Coronary artery (tissue), 2 donors: ENCODE results near the gene LLGL2.
A peak's percentile ranks its signal among the peaks of the same experiment; 100 is the strongest.
"Not testable (repeated sequence)": the region's sequence is repeated elsewhere in the genome, so short reads cannot be mapped to it uniquely, and the experiment has no call there.

Experiments
- DNase-seq: peaks from one replicate; pipeline ENCODE4 v3.0.0-alpha.2; 2017; ENCODE audit warnings: low spot score
- H3K27ac ChIP-seq, 2 donors: fragments of 200-600 bp; sonication (generic); one replicate each; pipeline ENCODE4 v1.5.1; 2016 to 2019
- H3K4me3 ChIP-seq: fragments of 200-600 bp; sonication (generic); 2 replicates; pipeline ENCODE4 v1.5.1; 2016; ENCODE audit warnings: mild to moderate bottlenecking, moderate library complexity
- CTCF ChIP-seq: fragments of 200-600 bp; sonication (generic); IDR thresholded peaks from one replicate; pipeline ENCODE4 v1.5.1; 2019; ENCODE audit warnings: antibody characterized with exemption

The LLGL2 gene

GRCh38 chr17:75517297-75517865 lies 8.1 kb upstream of the LLGL2 start:
- DNase-seq, result no peak
- Histone ChIP-seq H3K4me3 (peak overlapping the region; percentile 78), H3K27ac (no peak overlapping the region)
- no peak for TF ChIP-seq CTCF

GRCh38 chr17:75518201-75518600 lies 7.3 kb upstream of the LLGL2 start:
- Histone ChIP-seq H3K4me3 (no peak overlapping the region), H3K27ac (no peak overlapping the region)
- TF ChIP-seq CTCF, result no peak
- DNase-seq, result no peak

- TF ChIP-seq CTCF, result no peak
- H3K27ac ChIP-seq, result no peak overlapping the region
- DNase-seq, result no peak
- no peak overlapping the region for H3K4me3 ChIP-seq
Observed at GRCh38 chr17:75518983-75519537, 6.4 kb upstream of the LLGL2 start.

GRCh38 chr17:75520413-75520812 lies 5.1 kb upstream of the LLGL2 start:
- H3K4me3 ChIP-seq, H3K27ac ChIP-seq, DNase-seq: not testable (repeated sequence)

GRCh38 chr17:75521290-75521689 lies 4.2 kb upstream of the LLGL2 start:
- no peak for TF ChIP-seq CTCF
- H3K27ac ChIP-seq, result no peak overlapping the region
- H3K4me3 ChIP-seq, result no peak overlapping the region
- peak; percentile 65 for DNase-seq

GRCh38 chr17:75521951-75522727 lies 3.4 kb upstream of the LLGL2 start:
- no peak for TF ChIP-seq CTCF
- H3K4me3 ChIP-seq, result no peak overlapping the region
- no peak for DNase-seq

GRCh38 chr17:75523647-75524046 lies 1.9 kb upstream of the LLGL2 start:
- H3K4me3 ChIP-seq, result no peak overlapping the region
- no peak overlapping the region for H3K27ac ChIP-seq
- DNase-seq, result no peak
- no peak for TF ChIP-seq CTCF

More at GRCh38 chr17:75521951-75522727, 3.4 kb upstream of the LLGL2 start:
- no peak overlapping the region for H3K27ac ChIP-seq
